HEK293 (cell line): ENCODE data around the gene TARDBP.

ENCODE experiments used
- IKZF3 ChIP-seq: fragments of 450-650 bp; IDR thresholded peaks from 2 replicates; pipeline ENCODE4 v1.5.0; 2018; ENCODE audit warnings: missing biosample characterization, mild to moderate bottlenecking, missing genetic modification characterization, moderate library complexity
- WT1 ChIP-seq: fragments of 450-650 bp; formaldehyde crosslinking; IDR thresholded peaks from 2 replicates; pipeline ENCODE4 v1.5.1; 2016; ENCODE audit warnings: missing biosample characterization, missing genetic modification characterization
- ZNF292 ChIP-seq: fragments of 450-650 bp; formaldehyde crosslinking; IDR thresholded peaks from 2 replicates; pipeline ENCODE4 v1.5.1; 2016; ENCODE audit warnings: low read depth, missing biosample characterization, missing genetic modification characterization, borderline replicate concordance
- ZNF777 ChIP-seq: fragments of 450-650 bp; formaldehyde crosslinking; IDR thresholded peaks from 2 replicates; pipeline ENCODE4 v1.5.1; 2017; ENCODE audit warnings: missing biosample characterization, missing genetic modification characterization, borderline replicate concordance
- ZNF843 ChIP-seq: fragments of 450-650 bp; formaldehyde crosslinking; IDR thresholded peaks from 2 replicates; pipeline ENCODE4 v1.5.1; 2016; ENCODE audit warnings: missing biosample characterization, missing genetic modification characterization
- TF ChIP-seq, protein P1 (sequence below): fragments of 450-650 bp; formaldehyde crosslinking; IDR thresholded peaks from 2 replicates; pipeline ENCODE4 v1.5.1; 2016; ENCODE audit warnings: missing biosample characterization, missing genetic modification characterization
- TF ChIP-seq, protein P2 (sequence below): fragments of 450-650 bp; formaldehyde crosslinking; IDR thresholded peaks from 2 replicates; pipeline ENCODE4 v1.5.1; 2016; ENCODE audit warnings: missing biosample characterization, missing genetic modification characterization

DNA sequence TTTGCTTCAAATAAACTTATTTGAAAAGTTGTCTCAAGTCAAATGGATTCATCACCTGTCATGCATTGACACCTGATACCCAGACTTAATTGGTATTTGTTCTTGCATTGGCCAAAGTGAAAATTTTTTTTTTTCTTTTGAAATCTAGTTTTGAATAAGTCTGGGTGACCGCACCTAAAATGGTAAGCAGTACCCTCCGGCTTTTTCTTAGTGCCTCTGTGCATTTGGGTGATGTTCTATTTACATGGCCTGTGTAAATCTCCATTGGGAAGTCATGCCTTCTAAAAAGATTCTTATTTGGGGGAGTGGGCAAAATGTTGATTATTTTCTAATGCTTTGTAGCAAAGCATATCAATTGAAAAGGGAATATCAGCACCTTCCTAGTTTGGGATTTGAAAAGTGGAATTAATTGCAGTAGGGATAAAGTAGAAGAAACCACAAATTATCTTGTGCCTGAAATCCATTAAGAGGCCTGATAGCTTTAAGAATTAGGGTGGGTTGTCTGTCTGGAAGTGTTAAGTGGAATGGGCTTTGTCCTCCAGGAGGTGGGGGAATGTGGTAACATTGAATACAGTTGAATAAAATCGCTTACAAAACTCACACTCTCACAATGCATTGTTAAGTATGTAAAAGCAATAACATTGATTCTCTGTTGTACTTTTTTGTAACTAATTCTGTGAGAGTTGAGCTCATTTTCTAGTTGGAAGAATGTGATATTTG lies 11.9 kb downstream of the TARDBP start:
- TF ChIP-seq, protein P1, sequence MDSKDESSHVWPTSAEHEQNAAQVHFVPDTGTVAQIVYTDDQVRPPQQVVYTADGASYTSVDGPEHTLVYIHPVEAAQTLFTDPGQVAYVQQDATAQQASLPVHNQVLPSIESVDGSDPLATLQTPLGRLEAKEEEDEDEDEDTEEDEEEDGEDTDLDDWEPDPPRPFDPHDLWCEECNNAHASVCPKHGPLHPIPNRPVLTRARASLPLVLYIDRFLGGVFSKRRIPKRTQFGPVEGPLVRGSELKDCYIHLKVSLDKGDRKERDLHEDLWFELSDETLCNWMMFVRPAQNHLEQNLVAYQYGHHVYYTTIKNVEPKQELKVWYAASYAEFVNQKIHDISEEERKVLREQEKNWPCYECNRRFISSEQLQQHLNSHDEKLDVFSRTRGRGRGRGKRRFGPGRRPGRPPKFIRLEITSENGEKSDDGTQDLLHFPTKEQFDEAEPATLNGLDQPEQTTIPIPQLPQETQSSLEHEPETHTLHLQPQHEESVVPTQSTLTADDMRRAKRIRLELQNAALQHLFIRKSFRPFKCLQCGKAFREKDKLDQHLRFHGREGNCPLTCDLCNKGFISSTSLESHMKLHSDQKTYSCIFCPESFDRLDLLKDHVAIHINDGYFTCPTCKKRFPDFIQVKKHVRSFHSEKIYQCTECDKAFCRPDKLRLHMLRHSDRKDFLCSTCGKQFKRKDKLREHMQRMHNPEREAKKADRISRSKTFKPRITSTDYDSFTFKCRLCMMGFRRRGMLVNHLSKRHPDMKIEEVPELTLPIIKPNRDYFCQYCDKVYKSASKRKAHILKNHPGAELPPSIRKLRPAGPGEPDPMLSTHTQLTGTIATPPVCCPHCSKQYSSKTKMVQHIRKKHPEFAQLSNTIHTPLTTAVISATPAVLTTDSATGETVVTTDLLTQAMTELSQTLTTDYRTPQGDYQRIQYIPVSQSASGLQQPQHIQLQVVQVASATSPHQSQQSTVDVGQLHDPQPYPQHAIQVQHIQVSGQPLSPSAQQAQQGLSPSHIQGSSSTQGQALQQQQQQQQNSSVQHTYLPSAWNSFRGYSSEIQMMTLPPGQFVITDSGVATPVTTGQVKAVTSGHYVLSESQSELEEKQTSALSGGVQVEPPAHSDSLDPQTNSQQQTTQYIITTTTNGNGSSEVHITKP (tag by site-specific recombination) = no peak
- TF ChIP-seq ZNF777 (no peak), IKZF3 (tag by site-specific recombination) (no peak), ZNF843 (tag by site-specific recombination) (no peak), WT1 (tag by site-specific recombination) (no peak), ZNF292 (tag by site-specific recombination) (no peak)
- TF ChIP-seq, protein P2, sequence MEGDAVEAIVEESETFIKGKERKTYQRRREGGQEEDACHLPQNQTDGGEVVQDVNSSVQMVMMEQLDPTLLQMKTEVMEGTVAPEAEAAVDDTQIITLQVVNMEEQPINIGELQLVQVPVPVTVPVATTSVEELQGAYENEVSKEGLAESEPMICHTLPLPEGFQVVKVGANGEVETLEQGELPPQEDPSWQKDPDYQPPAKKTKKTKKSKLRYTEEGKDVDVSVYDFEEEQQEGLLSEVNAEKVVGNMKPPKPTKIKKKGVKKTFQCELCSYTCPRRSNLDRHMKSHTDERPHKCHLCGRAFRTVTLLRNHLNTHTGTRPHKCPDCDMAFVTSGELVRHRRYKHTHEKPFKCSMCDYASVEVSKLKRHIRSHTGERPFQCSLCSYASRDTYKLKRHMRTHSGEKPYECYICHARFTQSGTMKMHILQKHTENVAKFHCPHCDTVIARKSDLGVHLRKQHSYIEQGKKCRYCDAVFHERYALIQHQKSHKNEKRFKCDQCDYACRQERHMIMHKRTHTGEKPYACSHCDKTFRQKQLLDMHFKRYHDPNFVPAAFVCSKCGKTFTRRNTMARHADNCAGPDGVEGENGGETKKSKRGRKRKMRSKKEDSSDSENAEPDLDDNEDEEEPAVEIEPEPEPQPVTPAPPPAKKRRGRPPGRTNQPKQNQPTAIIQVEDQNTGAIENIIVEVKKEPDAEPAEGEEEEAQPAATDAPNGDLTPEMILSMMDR = no peak
